ENCODE measurements around the gene SPATA1.
"Not testable (repeated sequence)": the region's sequence is repeated elsewhere in the genome, so short reads cannot be mapped to it uniquely, and the experiment has no call there.

Gene SPATA1

DNA sequence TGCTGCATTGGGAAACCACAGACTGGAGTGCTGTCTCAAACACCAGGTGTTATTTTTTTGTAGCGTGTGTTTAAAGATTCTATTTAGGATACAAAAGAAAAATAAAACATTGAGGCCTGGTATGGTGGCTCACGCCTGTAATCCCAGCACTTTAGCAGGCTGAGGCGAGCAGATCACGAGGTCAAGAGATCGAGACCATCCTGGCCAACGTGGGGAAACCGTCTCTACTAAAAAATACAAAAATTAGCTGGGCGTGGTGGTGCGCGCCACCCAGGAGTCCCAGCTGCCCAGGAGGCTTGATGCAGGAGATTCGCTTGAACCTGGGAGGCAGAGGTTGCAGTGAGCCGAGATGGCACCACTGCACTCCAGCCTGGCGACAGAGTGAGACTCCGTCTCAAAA is 1.7 kb downstream of the SPATA1 start:
- not testable (repeated sequence) for DNase-seq (ENCODE audit: low read depth in 1 of 2, low spot score in 1 of 2)

GRCh38 chr1:84508510-84508909 is 2.3 kb downstream of the SPATA1 start:
- DNase-seq (ENCODE audit: low read depth in 1 of 2, low spot score in 1 of 2): no peak

- DNase-seq (ENCODE audit: low read depth in 1 of 2, low spot score in 1 of 2): no peak
These were observed 2.8 kb downstream of the SPATA1 start for GRCh38 chr1:84509029-84509428.

DNA sequence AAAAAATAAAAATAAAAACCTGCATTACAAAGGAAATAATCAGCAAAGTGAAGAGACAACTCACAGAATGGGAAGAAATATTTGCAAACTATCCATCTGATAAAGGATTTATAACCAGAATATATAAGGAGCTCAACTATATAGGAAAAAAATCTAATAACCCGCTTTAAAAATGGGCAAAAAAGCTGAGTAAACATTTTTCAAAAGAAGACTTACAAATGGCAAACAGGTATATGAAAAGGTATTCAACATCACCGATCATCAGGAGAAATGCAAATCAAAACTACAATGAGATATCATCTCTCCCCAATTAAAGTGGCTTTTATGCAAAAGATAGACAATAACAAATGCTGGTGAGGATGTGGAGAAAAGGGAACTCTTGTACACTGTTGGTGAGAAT is 4.0 kb downstream of the SPATA1 start:
- DNase-seq (ENCODE audit: low read depth in 1 of 2, low spot score in 1 of 2): no peak

GRCh38 chr1:84510668-84511067 is 4.5 kb downstream of the SPATA1 start:
- no peak for DNase-seq (ENCODE audit: low read depth in 1 of 2, low spot score in 1 of 2)

GRCh38 chr1:84524590-84524989 is 18.4 kb downstream of the SPATA1 start:
- DNase-seq (ENCODE audit: low read depth in 1 of 2, low spot score in 1 of 2): no peak

DNA sequence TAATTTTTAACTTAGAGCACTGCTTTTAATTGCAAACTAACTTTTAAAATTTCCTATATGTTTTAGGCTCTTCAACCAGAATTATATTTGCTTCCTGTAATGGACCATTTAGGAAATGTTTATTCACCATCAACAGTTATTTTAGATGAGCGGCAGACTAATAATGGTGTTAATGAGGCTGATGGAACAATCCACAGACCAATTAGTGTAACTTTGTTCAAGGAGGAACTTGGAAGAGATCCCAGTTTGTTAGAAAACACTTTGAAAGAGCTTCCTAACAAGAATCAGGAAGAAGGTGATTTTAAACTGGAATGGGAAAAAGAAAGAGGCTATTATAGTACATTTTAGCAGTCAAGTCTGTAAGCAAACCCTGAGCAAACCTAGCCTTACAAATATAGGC is 19.6 kb downstream of the SPATA1 start:
- no peak for DNase-seq (ENCODE audit: low read depth in 1 of 2, low spot score in 1 of 2)

DNA sequence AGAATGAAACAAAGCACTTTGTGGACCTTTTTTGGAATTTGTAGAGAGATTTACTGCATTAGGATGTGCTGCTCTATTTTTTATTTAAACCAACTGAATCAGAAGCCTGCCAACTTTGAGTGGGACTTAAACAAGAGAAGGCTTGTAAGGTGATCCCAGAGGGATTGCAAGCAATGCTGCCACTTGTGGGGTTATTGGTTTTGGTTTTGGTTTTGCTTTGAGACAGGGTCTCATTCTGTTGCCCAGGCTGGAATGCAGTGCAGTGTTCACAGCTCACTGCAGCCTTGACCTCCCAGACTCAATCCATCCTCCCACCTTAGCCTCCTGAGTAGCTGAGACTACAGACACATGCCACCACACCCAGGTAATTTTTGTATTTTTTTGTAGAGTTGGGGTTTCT is 32.4 kb downstream of the SPATA1 start:
- no peak for DNase-seq (ENCODE audit: low read depth in 1 of 2, low spot score in 1 of 2)

DNA sequence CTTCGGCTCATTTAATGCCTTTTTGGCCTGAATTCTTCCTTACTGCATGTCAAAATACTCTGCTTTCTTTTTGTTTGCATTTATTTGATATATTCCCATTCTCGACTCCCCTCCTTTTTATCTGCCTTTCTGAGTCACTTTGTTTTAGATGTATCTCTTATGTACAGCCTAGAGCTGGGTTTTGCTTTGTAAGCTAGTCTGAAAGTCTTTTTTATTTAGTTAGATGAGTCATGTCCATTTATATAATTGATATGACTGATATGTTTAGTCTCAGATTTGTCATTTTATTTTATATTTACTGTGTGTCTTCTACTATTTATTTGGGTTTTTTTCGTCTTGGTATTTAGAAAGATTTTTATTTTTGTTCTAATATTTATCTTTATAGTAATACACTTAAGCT is 33.8 kb downstream of the SPATA1 start:
- no peak for DNase-seq (ENCODE audit: low read depth in 1 of 2, low spot score in 1 of 2)

GRCh38 chr1:84540759-84541158 is 34.6 kb downstream of the SPATA1 start:
- no peak for DNase-seq (ENCODE audit: low read depth in 1 of 2, low spot score in 1 of 2)

- no peak for DNase-seq (ENCODE audit: low read depth in 1 of 2, low spot score in 1 of 2)
These were observed 35.5 kb downstream of the SPATA1 start for GRCh38 chr1:84541679-84542078.

GRCh38 chr1:84550826-84551225 is 44.6 kb downstream of the SPATA1 start:
- DNase-seq (ENCODE audit: low read depth in 1 of 2, low spot score in 1 of 2): no peak

DNA sequence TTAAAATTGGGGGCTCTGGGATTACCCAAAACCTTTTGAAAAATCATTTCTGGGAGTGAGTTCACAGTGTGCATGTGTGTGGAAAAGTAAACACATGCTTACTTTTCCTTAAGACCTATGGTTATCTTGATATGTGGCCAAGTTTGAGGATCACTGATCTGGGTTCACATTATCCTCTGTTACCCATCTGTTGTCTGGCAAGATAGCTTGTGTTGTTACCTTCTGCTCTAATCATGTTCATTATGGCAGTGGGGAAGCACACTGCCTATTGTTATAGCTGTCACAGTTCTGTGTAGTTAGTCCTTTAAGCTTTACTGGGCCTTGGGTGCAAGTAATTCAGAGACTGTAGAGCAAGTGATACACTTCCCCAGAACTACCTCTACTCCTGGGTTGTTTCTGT is 63.0 kb downstream of the SPATA1 start:
- DNase-seq (ENCODE audit: low read depth in 1 of 2, low spot score in 1 of 2): no peak

DNA sequence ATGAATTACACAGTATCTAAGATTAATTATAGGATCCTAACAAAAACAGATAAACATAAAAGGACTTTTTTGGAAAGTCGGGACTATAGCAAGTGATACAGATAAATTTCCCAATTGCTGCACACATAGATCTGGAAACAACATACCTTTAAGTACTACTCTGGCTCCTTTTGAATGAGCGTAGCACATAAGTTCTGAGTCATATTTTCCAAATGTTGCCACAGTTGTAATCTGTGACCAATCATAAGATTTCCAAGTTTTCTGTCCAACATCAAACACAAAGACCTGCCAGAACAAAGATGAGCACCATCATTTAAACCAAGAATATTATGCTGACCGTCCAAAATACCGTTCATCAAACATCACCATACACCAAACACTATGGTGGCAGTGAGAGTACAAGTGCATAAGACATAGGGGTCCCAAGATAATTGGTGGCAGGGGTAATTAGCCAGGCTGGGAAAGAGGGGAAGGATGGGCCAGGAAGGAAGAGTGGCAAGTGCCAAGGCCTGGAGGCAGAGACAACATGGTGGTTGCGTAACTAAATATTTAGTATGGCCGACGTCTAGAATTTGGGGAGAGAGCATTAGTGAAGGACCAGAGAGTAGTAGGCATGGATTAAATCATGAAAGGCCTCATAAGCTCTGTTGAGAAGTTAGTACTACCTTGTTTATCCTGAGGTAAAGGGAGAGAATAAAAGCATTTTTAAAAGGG is 64.4 kb downstream of the SPATA1 start:
- DNase-seq (ENCODE audit: low read depth in 1 of 2, low spot score in 1 of 2): no peak

- DNase-seq (ENCODE audit: low read depth in 1 of 2, low spot score in 1 of 2): no peak
These were observed 65.0 kb downstream of the SPATA1 start for GRCh38 chr1:84571150-84571535.

DNA sequence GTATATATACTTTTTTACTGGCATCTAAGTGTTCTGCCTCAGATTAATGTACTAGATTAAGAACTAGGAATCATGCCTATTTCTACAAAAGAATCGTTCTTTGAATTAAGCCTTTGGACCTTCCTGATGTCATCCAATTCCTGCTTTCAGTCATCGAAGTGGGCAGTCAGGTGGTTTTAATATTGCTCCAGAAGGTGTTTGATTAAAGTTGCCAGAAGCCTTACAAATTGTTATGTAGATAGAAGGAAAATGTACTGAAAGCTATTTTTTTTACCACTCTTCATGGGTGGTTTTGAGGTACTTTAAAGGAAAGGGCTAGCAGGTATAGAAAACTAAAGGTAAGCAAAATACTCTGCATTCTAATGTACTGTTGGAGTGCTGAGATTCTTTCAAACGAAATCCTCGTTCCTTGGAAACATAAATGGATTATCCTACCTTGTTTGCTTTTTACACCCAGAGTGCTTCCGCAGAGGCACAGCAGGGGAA is 67.3 kb downstream of the SPATA1 start:
- no peak for DNase-seq (ENCODE audit: low read depth in 1 of 2, low spot score in 1 of 2)

DNA sequence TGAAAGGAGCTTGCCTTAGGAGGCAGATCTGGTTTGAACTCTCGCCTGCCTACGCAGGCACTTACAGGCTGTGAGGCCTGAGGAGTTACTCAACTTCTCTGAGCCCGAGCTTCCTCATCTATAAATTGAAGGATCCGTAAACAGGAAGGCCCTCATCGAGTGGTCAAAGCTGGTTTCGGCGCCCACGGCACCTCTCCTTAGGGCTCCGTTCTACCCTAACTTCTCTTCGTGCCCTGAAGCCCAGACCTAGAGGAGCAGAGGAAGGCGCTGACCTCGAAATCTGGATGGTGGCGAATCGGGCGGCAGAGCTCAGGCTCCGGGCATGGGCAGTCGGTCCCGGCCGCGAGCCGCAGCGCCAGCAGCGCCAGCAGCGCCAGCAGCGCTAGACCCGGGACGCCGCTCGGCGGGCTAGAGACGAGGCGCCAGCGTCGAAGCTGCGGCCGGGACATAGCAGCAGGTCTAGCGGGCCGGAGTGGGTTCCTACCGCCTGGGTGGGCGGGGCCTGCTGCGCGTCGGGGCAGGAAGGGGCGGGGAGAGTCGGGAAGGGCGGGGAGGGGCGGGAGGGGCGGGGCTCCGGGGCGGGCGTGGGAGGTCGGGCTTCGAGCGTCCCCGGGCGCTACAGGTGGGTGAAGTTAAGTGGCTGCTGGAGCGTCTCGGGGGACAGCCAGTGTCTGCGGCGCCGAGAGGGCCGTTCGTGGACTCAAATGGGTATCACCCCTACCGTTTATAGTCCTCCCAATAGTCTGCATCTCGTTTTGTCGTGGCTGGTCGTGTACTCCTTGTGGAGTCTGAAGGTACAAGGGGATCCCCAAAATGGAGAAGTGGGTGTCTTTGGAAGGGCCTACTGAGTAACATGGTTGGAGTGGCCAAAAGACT is 68.0 kb downstream of the SPATA1 start, which contains the start of gene CTBS:
CTBS (minus strand) TSS at position 474 of the 876 bp plus-strand sequence; CDS start at position 449, 25 bp downstream.
- DNase-seq (ENCODE audit: low read depth in 1 of 2, low spot score in 1 of 2): peak; percentile 63 to 79

- no peak for DNase-seq (ENCODE audit: low read depth in 1 of 2, low spot score in 1 of 2)
These were observed 68.8 kb downstream of the SPATA1 start for GRCh38 chr1:84574936-84575335.

- DNase-seq (ENCODE audit: low read depth in 1 of 2, low spot score in 1 of 2): no peak
These were observed 75.5 kb downstream of the SPATA1 start for GRCh38 chr1:84581648-84582047.

GRCh38 chr1:84582802-84583587 is 76.8 kb downstream of the SPATA1 start:
- DNase-seq (ENCODE audit: low read depth in 1 of 2, low spot score in 1 of 2): no peak

DNA sequence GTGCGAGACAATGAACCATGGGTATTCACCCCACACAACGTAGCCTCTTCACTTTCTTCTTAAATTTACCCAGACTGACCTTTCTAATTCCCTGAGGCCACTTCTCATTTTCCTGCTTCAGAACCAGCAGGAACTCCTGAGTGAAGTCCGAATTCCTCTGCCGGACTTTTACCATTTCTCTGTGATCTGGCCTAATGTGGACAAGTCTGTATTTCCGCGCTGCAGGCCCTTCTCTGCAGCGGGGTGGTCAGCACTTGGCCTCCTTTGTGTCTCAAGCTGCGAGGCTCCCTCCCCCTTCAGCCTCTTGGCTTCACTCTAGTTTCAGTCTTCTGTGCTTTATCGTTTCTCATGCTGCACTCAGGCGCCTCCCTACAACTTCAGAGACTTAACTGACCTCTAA is 77.5 kb downstream of the SPATA1 start:
- no peak for DNase-seq (ENCODE audit: low read depth in 1 of 2, low spot score in 1 of 2)

Measured in activated CD4-positive, alpha-beta T cell treated with anti-CD3 and anti-CD28 coated beads, Interleukin-2, amount 50 U/mL, for 24 hours (primary cell).